ENCODE data around the gene STYXL2. TPM values are rescaled to one million over a fixed set of nuclear protein-coding genes. Genes with fewer than 3 reads are reported as not detected.

The STYXL2 gene
- total RNA-seq, 1 donor from 2014 or later = 0.70 TPM

DNA sequence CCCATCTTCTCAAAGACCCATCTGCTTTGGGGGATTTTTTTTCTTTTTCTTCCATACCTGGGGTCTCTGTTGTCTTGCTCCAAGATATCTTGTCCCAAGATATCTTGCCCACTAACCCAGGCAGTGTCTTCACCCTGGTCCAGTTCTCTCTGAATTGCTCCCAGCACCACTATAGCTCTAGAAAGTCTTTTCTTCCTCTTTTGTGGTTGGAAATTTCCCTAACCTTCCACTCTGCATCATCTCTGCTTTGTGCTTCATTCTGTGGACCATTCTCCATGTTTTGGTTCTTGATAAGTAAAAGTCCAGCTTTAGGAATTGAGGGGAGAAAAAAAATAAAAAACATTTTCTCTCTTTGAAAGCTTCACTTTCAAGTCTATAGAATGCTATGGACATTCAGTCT is 20.9 kb downstream of the STYXL2 start:
- H3K4me1 Mint-ChIP-seq (ENCODE audit: unreplicated experiment) = peaks cover 4% of the 10 kb centered on the region
- no peak overlapping the region for H3K4me3 Mint-ChIP-seq (ENCODE audit: unreplicated experiment)
- no peak overlapping the region for H3K27ac Mint-ChIP-seq (ENCODE audit: unreplicated experiment)
- TF ChIP-seq, protein P1, sequence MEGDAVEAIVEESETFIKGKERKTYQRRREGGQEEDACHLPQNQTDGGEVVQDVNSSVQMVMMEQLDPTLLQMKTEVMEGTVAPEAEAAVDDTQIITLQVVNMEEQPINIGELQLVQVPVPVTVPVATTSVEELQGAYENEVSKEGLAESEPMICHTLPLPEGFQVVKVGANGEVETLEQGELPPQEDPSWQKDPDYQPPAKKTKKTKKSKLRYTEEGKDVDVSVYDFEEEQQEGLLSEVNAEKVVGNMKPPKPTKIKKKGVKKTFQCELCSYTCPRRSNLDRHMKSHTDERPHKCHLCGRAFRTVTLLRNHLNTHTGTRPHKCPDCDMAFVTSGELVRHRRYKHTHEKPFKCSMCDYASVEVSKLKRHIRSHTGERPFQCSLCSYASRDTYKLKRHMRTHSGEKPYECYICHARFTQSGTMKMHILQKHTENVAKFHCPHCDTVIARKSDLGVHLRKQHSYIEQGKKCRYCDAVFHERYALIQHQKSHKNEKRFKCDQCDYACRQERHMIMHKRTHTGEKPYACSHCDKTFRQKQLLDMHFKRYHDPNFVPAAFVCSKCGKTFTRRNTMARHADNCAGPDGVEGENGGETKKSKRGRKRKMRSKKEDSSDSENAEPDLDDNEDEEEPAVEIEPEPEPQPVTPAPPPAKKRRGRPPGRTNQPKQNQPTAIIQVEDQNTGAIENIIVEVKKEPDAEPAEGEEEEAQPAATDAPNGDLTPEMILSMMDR (IDR thresholded peaks at IDR 0.05) = no peak
- no peak for DNase-seq (ENCODE audit: extremely low spot score, unreplicated experiment)
- peaks cover 32% of the 10 kb centered on the region for H3K27me3 Mint-ChIP-seq (ENCODE audit: unreplicated experiment)
- peaks cover 5% of the 10 kb centered on the region for H3K36me3 Mint-ChIP-seq (ENCODE audit: unreplicated experiment)
- H3K9me3 Mint-ChIP-seq (ENCODE audit: unreplicated experiment) = peaks cover 14% of the 10 kb centered on the region

DNA sequence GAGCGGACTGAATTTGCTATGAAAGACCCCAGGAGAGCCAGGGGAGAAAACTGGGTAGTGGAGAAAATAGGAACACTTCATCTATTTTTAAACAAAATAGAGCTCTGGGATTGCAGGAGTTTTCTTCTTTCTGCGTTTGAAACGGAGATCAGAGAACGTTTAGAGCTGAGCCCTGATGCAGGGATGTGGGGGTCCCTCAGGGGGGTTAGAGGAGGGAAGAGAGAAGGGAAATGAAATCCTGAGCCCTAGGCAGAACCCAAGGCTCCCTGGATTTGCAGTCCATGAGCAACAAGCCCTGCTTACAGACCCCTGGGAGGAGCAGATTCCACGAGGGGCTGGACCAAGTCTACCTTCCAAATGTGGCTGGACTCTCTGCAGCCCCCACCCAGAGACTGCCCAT is 21.8 kb downstream of the STYXL2 start:
- Mint-ChIP-seq H3K27me3 (ENCODE audit: unreplicated experiment) (peaks cover 32% of the 10 kb centered on the region), H3K9me3 (ENCODE audit: unreplicated experiment) (peaks cover 5% of the 10 kb centered on the region), H3K4me3 (ENCODE audit: unreplicated experiment) (no peak overlapping the region), H3K4me1 (ENCODE audit: unreplicated experiment) (peaks cover 8% of the 10 kb centered on the region), H3K36me3 (ENCODE audit: unreplicated experiment) (peaks cover 4% of the 10 kb centered on the region), H3K27ac (ENCODE audit: unreplicated experiment) (no peak overlapping the region)
- no peak for DNase-seq (ENCODE audit: extremely low spot score, unreplicated experiment)
- TF ChIP-seq, protein P1 (IDR thresholded peaks at IDR 0.05) = no peak

DNA sequence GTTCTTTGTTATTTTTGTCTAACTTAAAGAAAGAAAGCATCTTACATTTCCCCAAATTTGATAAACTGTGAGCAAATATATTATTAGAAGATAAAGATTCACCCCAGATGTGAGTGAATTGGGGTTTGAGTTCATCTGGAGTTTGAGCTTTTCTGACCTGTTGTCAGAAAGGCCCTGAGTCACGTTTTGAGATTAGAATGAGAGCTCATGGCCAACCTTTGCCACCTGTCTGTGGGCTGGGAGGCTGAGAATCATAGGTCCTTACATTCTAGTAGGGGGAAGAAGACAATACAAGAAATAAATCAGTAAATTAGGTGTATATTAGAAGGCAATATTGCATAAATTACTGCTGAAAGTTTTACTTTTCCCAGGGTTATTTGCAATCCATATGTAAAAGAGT is 22.3 kb downstream of the STYXL2 start:
- H3K27ac Mint-ChIP-seq (ENCODE audit: unreplicated experiment) = no peak overlapping the region
- TF ChIP-seq, protein P1 (IDR thresholded peaks at IDR 0.05) = no peak
- H3K4me3 Mint-ChIP-seq (ENCODE audit: unreplicated experiment) = no peak overlapping the region
- peaks cover 12% of the 10 kb centered on the region for H3K4me1 Mint-ChIP-seq (ENCODE audit: unreplicated experiment)
- no peaks in the 10 kb centered on the region for H3K36me3 Mint-ChIP-seq (ENCODE audit: unreplicated experiment)
- no peaks in the 10 kb centered on the region for H3K9me3 Mint-ChIP-seq (ENCODE audit: unreplicated experiment)
- peaks cover 28% of the 10 kb centered on the region for H3K27me3 Mint-ChIP-seq (ENCODE audit: unreplicated experiment)
- no peak for DNase-seq (ENCODE audit: extremely low spot score, unreplicated experiment)

DNA sequence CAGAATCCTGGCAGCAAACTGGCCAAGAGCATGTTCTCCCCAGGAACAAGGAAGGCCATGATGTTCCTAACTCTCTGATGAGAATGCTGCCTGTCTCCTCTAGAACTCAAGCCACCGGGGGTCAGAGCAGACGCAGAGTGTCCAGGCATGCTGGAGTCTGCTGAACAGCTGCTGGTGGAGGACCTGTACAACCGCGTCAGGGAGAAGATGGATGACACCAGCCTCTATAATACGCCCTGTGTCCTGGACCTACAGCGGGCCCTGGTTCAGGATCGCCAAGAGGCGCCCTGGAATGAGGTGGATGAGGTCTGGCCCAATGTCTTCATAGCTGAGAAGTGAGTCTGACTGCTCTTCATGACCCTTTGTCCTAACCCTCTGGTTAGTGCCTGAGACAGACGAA is 23.4 kb downstream of the STYXL2 start:
- Mint-ChIP-seq H3K4me3 (ENCODE audit: unreplicated experiment) (no peak overlapping the region), H3K9me3 (ENCODE audit: unreplicated experiment) (no peaks in the 10 kb centered on the region), H3K4me1 (ENCODE audit: unreplicated experiment) (peaks cover 20% of the 10 kb centered on the region), H3K36me3 (ENCODE audit: unreplicated experiment) (no peaks in the 10 kb centered on the region), H3K27me3 (ENCODE audit: unreplicated experiment) (peaks cover 28% of the 10 kb centered on the region), H3K27ac (ENCODE audit: unreplicated experiment) (no peak overlapping the region)
- no peak for DNase-seq (ENCODE audit: extremely low spot score, unreplicated experiment)
- TF ChIP-seq, protein P1 (IDR thresholded peaks at IDR 0.05) = no peak

DNA sequence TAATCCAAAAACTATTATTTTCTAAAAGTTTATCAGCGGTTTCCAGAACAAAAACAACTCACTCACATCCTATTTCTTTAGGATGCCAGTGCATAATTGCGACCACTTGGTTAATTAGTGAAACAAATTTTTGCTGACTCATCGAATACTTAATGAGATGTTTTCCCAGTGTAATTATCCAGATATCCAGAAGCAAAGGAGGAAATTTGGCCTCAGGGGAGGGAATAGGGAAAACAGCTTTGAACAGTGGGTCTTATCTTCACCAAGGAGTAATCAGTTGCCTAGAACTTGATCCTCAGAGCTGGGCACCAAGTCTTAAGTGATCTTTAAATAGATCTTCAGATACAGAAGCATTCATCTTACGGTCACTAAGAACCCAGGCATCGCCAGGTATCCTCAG is 24.3 kb downstream of the STYXL2 start:
- TF ChIP-seq, protein P1 (IDR thresholded peaks at IDR 0.05) = no peak
- no peak for DNase-seq (ENCODE audit: extremely low spot score, unreplicated experiment)
- no peaks in the 10 kb centered on the region for H3K9me3 Mint-ChIP-seq (ENCODE audit: unreplicated experiment)
- H3K27ac Mint-ChIP-seq (ENCODE audit: unreplicated experiment) = no peak overlapping the region
- H3K27me3 Mint-ChIP-seq (ENCODE audit: unreplicated experiment) = peaks cover 24% of the 10 kb centered on the region
- H3K4me1 Mint-ChIP-seq (ENCODE audit: unreplicated experiment) = peaks cover 28% of the 10 kb centered on the region
- H3K36me3 Mint-ChIP-seq (ENCODE audit: unreplicated experiment) = no peaks in the 10 kb centered on the region
- H3K4me3 Mint-ChIP-seq (ENCODE audit: unreplicated experiment) = no peak overlapping the region

Measured in osteocyte (in vitro differentiated cells).